IMR-90 (cell line): ENCODE data around the gene NCOA3. TPM values are rescaled to one million over a fixed set of nuclear protein-coding genes. Genes with fewer than 3 reads are reported as not detected.
A peak's percentile ranks its signal among the peaks of the same experiment; 100 is the strongest.

Source experiments
- ATAC-seq: fragments of 200-7000 bp; cut with Tn5 transposase; 2 replicates; pipeline ENCODE4 v1.9.1; 2020; ENCODE audit warnings: low read depth, mild to moderate bottlenecking, moderate library complexity
- BruUV-seq: library from RNA; stranded (reverse); fragments of 400-500 nt; replicated peaks from 2 replicates; lab custom pipeline; 2021; lab: Mats Ljungman, UMichigan
- CTCF ChIA-PET: fragments of 300-600 bp; formaldehyde crosslinking; extraction: SDS; loops from one replicate; lab custom pipeline; 2021; ENCODE audit warnings: antibody characterized with exemption; lab: Yijun Ruan, JAX
- POLR2A ChIA-PET: fragments of 300-600 bp; sonication (Branson Sonifier 250); formaldehyde crosslinking; loops from one replicate; lab custom pipeline; 2022; ENCODE audit warnings: antibody characterized with exemption; ENCODE audit not compliant: unreplicated experiment; lab: Charles Lee
- DNase-seq: peaks from one replicate; pipeline ENCODE4 v3.0.0; 2013
- H2AFZ ChIP-seq: replicated peaks from 2 replicates; pipeline ENCODE3; 2013; ENCODE audit warnings: low read length, mild to moderate bottlenecking; ENCODE audit not compliant: poor library complexity
- H2AK5ac ChIP-seq: 2 replicates; pipeline ENCODE4 v1.6.1; 2013; ENCODE audit warnings: low read depth, low read length, inconsistent platforms
- H2AK9ac ChIP-seq: replicated peaks from 2 replicates; pipeline ENCODE3; 2013; ENCODE audit warnings: mild to moderate bottlenecking, low read depth, low read length, moderate library complexity; ENCODE audit not compliant: poor library complexity
- H2BK120ac ChIP-seq: 2 replicates; pipeline ENCODE4 v1.6.1; 2013; ENCODE audit warnings: low read depth, low read length, inconsistent platforms
- H2BK15ac ChIP-seq: 3 replicates; pipeline ENCODE4 v1.6.1; 2013; ENCODE audit warnings: low read depth, low read length, inconsistent platforms
- H2BK20ac ChIP-seq: 2 replicates; pipeline ENCODE4 v1.6.1; 2013; ENCODE audit warnings: low read depth, mild to moderate bottlenecking, inconsistent platforms, low read length, moderate library complexity
- H2BK5ac ChIP-seq: 2 replicates; pipeline ENCODE4 v1.6.1; 2013; ENCODE audit warnings: mild to moderate bottlenecking, low read depth, low read length, inconsistent platforms; ENCODE audit not compliant: poor library complexity, severe bottlenecking
- H3K14ac ChIP-seq: replicated peaks from 2 replicates; pipeline ENCODE4 v1.6.1; 2013; ENCODE audit warnings: low read depth, low read length, inconsistent platforms
- H3K18ac ChIP-seq: 2 replicates; pipeline ENCODE4 v1.6.1; 2013; ENCODE audit warnings: low read depth, low read length, control low read depth
- H3K23ac ChIP-seq: 2 replicates; pipeline ENCODE4 v1.6.1; 2013; ENCODE audit warnings: low read depth, low read length, inconsistent platforms
- H3K27ac ChIP-seq: 2 replicates; pipeline ENCODE4 v1.5.1; 2013; ENCODE audit warnings: mild to moderate bottlenecking, control low read depth, low read length; ENCODE audit not compliant: insufficient read depth
- H3K27me3 ChIP-seq: 2 replicates; pipeline ENCODE4 v1.6.1; 2013; ENCODE audit warnings: low read length; ENCODE audit not compliant: control insufficient read depth, insufficient read depth
- H3K36me3 ChIP-seq: 2 replicates; pipeline ENCODE4 v1.6.1; 2013; ENCODE audit warnings: low read length, mixed read lengths; ENCODE audit not compliant: control insufficient read depth, insufficient read depth
- H3K4ac ChIP-seq: 2 replicates; pipeline ENCODE4 v1.6.1; 2013; ENCODE audit warnings: low read depth, low read length, inconsistent platforms
- H3K4me1 ChIP-seq: 2 replicates; pipeline ENCODE4 v1.6.1; 2013; ENCODE audit warnings: low read length, mixed read lengths; ENCODE audit not compliant: control insufficient read depth, insufficient read depth
- H3K4me2 ChIP-seq: 2 replicates; pipeline ENCODE4 v1.6.1; 2013; ENCODE audit warnings: low read depth, mild to moderate bottlenecking, control low read depth, low read length, moderate library complexity
- H3K4me3 ChIP-seq: 2 replicates; pipeline ENCODE4 v1.5.1; 2013; ENCODE audit warnings: low read depth, mild to moderate bottlenecking, control low read depth, low read length, moderate library complexity; ENCODE audit not compliant: insufficient read depth
- H3K56ac ChIP-seq: 2 replicates; pipeline ENCODE4 v1.6.1; 2013; ENCODE audit warnings: low read length, inconsistent platforms; ENCODE audit not compliant: insufficient read depth; ENCODE audit errors: extremely low read depth
- H3K79me1 ChIP-seq, 2 experiments: 2 replicates each; pipeline ENCODE4 v1.6.1; 2013; ENCODE audit warnings: low read length in 2 of 2, inconsistent platforms in 1 of 2, low read depth in 1 of 2
- H3K9ac ChIP-seq: 2 replicates; pipeline ENCODE4 v1.6.1; 2013; ENCODE audit warnings: low read depth, low read length, control low read depth
- H3K9me1 ChIP-seq: 2 replicates; pipeline ENCODE4 v1.6.1; 2013; ENCODE audit warnings: low read length, inconsistent platforms; ENCODE audit not compliant: insufficient read depth
- H3K9me3 ChIP-seq: 2 replicates; pipeline ENCODE4 v1.6.1; 2013; ENCODE audit warnings: low read length; ENCODE audit not compliant: control insufficient read depth, insufficient read depth
- H4K20me1 ChIP-seq: 2 replicates; pipeline ENCODE4 v1.6.1; 2013; ENCODE audit warnings: low read length, inconsistent platforms; ENCODE audit not compliant: insufficient read depth
- H4K5ac ChIP-seq: 2 replicates; pipeline ENCODE4 v1.6.1; 2013; ENCODE audit warnings: mild to moderate bottlenecking, low read depth, low read length, control low read depth
- H4K8ac ChIP-seq, 2 experiments: 2 replicates each; pipeline ENCODE4 v1.6.1; 2013; ENCODE audit warnings: low read depth in 2 of 2, low read length in 2 of 2, control low read depth in 1 of 2, inconsistent platforms in 1 of 2
- H4K91ac ChIP-seq: 2 replicates; pipeline ENCODE4 v1.6.1; 2013; ENCODE audit warnings: low read depth, low read length, inconsistent platforms; ENCODE audit not compliant: insufficient read depth
- CEBPB ChIP-seq: IDR thresholded peaks from 2 replicates; pipeline ENCODE4 v1.6.1; 2012; ENCODE audit warnings: low read depth, low read length, improper control_type of control experiment
- MAZ ChIP-seq: IDR thresholded peaks from 2 replicates; pipeline ENCODE4 v1.6.1; 2012; ENCODE audit warnings: low read depth, mild to moderate bottlenecking, low read length, improper control_type of control experiment, moderate library complexity, borderline replicate concordance
- RCOR1 ChIP-seq: IDR thresholded peaks from 2 replicates; pipeline ENCODE4 v1.6.1; 2012; ENCODE audit warnings: mild to moderate bottlenecking, low read length, improper control_type of control experiment; ENCODE audit not compliant: insufficient replicate concordance
- WGBS, 2 experiments: methylation state at CpG; one replicate each; pipeline versions ENCODE4 v1.1.5 to v1.1.7; 2013; ENCODE audit warnings: missing lambda C conversion rate in 2 of 2; ENCODE audit not compliant: insufficient read length in 1 of 2; ENCODE audit errors: extremely low coverage in 2 of 2; 5-methylcytosine and 5-hydroxymethylcytosine counted together
- dilution Hi-C: fragments of 300-500 bp; cut with HindIII; formaldehyde crosslinking; loops from one replicate; pipeline ENCODE4 v1.14.3; 2018; ENCODE audit warnings: low sequenced_read_pairs; ENCODE audit not compliant: unreplicated experiment
- in situ Hi-C: fragments of 300-500 bp; cut with MboI; formaldehyde crosslinking; loops from 3 replicates; pipeline ENCODE4 v1.14.3; 2019; ENCODE audit warnings: low sequenced_read_pairs, inconsistent platforms, mixed read lengths
- intact Hi-C: fragments of 100-400 bp; cut with micrococcal nuclease; formaldehyde crosslinking; loops from 2 replicates; pipeline ENCODE4 v1.10.0; 2022
- polyA plus RNA-seq, 3 experiments: library from polyadenylated mRNA; depleted of rRNA; stranded (reverse); fragments of >200 nt; gene quantifications; 2 replicates each; pipeline ENCODE4 v1.2.3, GENCODE V29; 2012; ENCODE audit warnings: low replicate concordance in 1 of 3
- total RNA-seq: library from RNA; depleted of rRNA; stranded (reverse); fragments of >200 nt; gene quantifications from 2 replicates; pipeline ENCODE4 v1.2.3, GENCODE V29; 2012

The NCOA3 gene
- total and polyA plus RNA-seq, 2 of the 4 experiments (the other 2 are of a cell fraction): 8.8 to 29.0 TPM

DNA sequence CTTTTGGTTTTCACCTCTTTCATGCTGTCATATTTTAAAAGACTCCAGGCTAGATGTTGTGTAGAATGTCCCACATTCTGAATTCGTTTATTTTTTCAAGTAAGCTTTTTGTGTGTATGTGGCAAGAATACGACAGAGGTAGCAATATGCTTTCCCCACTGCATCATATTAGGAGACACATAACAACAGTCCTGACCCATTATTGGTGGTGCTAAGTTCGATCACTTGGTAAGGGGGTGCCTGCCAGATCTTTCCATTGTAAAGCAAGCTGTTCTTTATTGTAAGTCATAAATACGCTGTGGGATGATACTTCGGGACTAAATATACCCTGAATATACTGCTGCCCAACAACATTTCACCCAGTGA lies 588 bp upstream of the NCOA3 start:
- H3K14ac ChIP-seq: peak overlapping the region; percentile 85
- peaks cover 4% of the 10 kb centered on the region for H3K4me1 ChIP-seq
- no peak for TF ChIP-seq MAZ
- TF ChIP-seq CEBPB: peak; percentile 50
- TF ChIP-seq RCOR1: no peak
- H2AK5ac ChIP-seq: peak overlapping the region; percentile 45; the same call in 1 of the 2 replicates
- H3K23ac ChIP-seq: peak overlapping the region; percentile 86
- H2BK5ac ChIP-seq: peak overlapping the region; percentile 84
- WGBS, 2 experiments: no CpG with 5 or more reads among the region's 5 CpGs
- peak overlapping the region; percentile 68 for H4K5ac ChIP-seq
- peak overlapping the region; percentile 90 for H3K4ac ChIP-seq
- POLR2A ChIA-PET: interaction anchor here (0.6 to 1.3 kb wide), 4 partner anchors 8 to 109 kb away, joined by 3 to 6 read pairs (median 4); no protein-coding TSS in a partner anchor
- H2BK20ac ChIP-seq: peak overlapping the region; percentile 73
- no peaks in the 10 kb centered on the region for H3K9me3 ChIP-seq
- dilution Hi-C loops (no loop called here), intact Hi-C loops (loop anchor here (1.0 to 5.0 kb wide), 5 partner anchors 76 to 304 kb away; no protein-coding TSS in a partner anchor), in situ Hi-C loops (no loop called here)
- CTCF ChIA-PET: interaction anchor here (0.9 kb wide), 1 partner anchor 120 kb away, joined by 6 read pairs; no protein-coding TSS in a partner anchor
- peak overlapping the region; percentile 39; the same call in 2 of the 3 replicates for H2BK15ac ChIP-seq
- H4K91ac ChIP-seq: peak overlapping the region; percentile 90
- peak overlapping the region; percentile 65 to 97 for H4K8ac ChIP-seq
- H2BK120ac ChIP-seq: peak overlapping the region; percentile 53
- BruUV-seq: no TSS peak
- peak overlapping the region; percentile 76 for H3K4me2 ChIP-seq
- peak overlapping the region; percentile 46 for H3K18ac ChIP-seq
- H3K27me3 ChIP-seq: no peaks in the 10 kb centered on the region
- H3K79me1 ChIP-seq: peaks cover 0 to 22% of the 10 kb centered on the region in 2 experiments; a peak in 3 of 4 replicates
- DNase-seq (peak; percentile 13), ATAC-seq (peak; percentile 0; the same call in 1 of the 2 replicates)
- H3K27ac ChIP-seq: peak overlapping the region; percentile 61
- H3K36me3 ChIP-seq: no peaks in the 10 kb centered on the region
- H3K9ac ChIP-seq: peak overlapping the region; percentile 64
- peak overlapping the region; percentile 60 for H3K4me3 ChIP-seq
- peak overlapping the region; percentile 95 for H2AFZ ChIP-seq
- peak overlapping the region; percentile 93 for H2AK9ac ChIP-seq
- peaks cover 18% of the 10 kb centered on the region; the same call in 1 of the 2 replicates for H4K20me1 ChIP-seq
- peak overlapping the region; percentile 84 for H3K56ac ChIP-seq
- no peaks in the 10 kb centered on the region for H3K9me1 ChIP-seq
